Testis (tissue), 3 donors: ENCODE results near the gene IQGAP1. TPM values are rescaled to one million over a fixed set of nuclear protein-coding genes. Genes with fewer than 3 reads are reported as not detected.
"Not testable (repeated sequence)": the region's sequence is repeated elsewhere in the genome, so short reads cannot be mapped to it uniquely, and the experiment has no call there.

Experiments
- DNase-seq: peaks from one replicate; pipeline ENCODE4 v3.0.0-alpha.2; 2019
- H3K27ac ChIP-seq, 2 donors: fragments of 200-600 bp; sonication (generic); one replicate each; pipeline ENCODE4 v1.5.1; 2019
- H3K27me3 ChIP-seq: fragments of 200-600 bp; sonication (generic); one replicate; pipeline ENCODE4 v1.5.1; 2019
- H3K36me3 ChIP-seq: fragments of 200-600 bp; sonication (generic); one replicate; pipeline ENCODE4 v1.5.1; 2017; ENCODE audit warnings: low read depth; ENCODE audit errors: missing control alignments
- H3K4me1 ChIP-seq: fragments of 200-600 bp; sonication (generic); one replicate; pipeline ENCODE4 v1.5.1; 2019
- H3K4me3 ChIP-seq, 2 donors: fragments of 200-600 bp; sonication (generic); one replicate each; pipeline ENCODE4 v1.5.1; 2017 to 2019
- H3K9me3 ChIP-seq: fragments of 200-600 bp; sonication (generic); one replicate; pipeline ENCODE4 v1.5.1; 2017
- CTCF ChIP-seq, 3 experiments: fragments of 450-650 bp in 2 of 3; fragments of 200-600 bp in 1 of 3; sonication (generic) in 1 of 3; IDR thresholded peaks; one replicate each; pipeline ENCODE4 v1.5.1; 2016 to 2019; ENCODE audit warnings: antibody characterized with exemption in 3 of 3, mild to moderate bottlenecking in 2 of 3, moderate library complexity in 1 of 3
- POLR2A ChIP-seq: fragments of 450-650 bp; IDR thresholded peaks from one replicate; pipeline ENCODE4 v1.6.1; 2017; ENCODE audit warnings: antibody characterized with exemption, mild to moderate bottlenecking, moderate library complexity
- WGBS, 2 donors: methylation state at CpG; one replicate each; pipeline ENCODE4 v1.1.5; 2018; 5-methylcytosine and 5-hydroxymethylcytosine counted together
- intact Hi-C: fragments of 100-400 bp; cut with DNase I; formaldehyde crosslinking; loops from one replicate; pipeline ENCODE4 v1.15.1; 2023; ENCODE audit warnings: low total_unique reads
- polyA plus RNA-seq: library from polyadenylated mRNA; stranded (reverse); fragments of 350-450 nt; fragmentation: Illumina TruSeq; extraction: RNeasy Lipid Tissue Mini Kit (QIAGEN cat#74804); gene quantifications from one replicate; pipeline ENCODE4 v1.2.3, GENCODE V29; 2014; ENCODE audit warnings: low read depth, low replicate concordance; ENCODE audit not compliant: insufficient read depth
- total RNA-seq, 2 donors: library from RNA; depleted of rRNA; stranded (reverse); fragments of >200 nt; gene quantifications; one replicate each; pipeline ENCODE4 v1.2.3, GENCODE V29; 2016

The IQGAP1 gene
- total and polyA plus RNA-seq, 3 donors from 2014 or later, result 44.4 to 102 (median 86.9) TPM

GRCh38 chr15:90344662-90345061 lies 43.4 kb upstream of the IQGAP1 start:
- no peak overlapping the region for H3K27ac ChIP-seq
- no peak for DNase-seq
- intact Hi-C loops, result no loop called here
- 90 to 95% methylated on average over 1 of the region's 1 CpG for WGBS, 2 donors
- H3K4me1 ChIP-seq, result no peaks in the 10 kb centered on the region
- no peak for TF ChIP-seq CTCF (IDR thresholded peaks at IDR 0.05)
- TF ChIP-seq POLR2A, result no peak
- H3K9me3 ChIP-seq, result no peaks in the 10 kb centered on the region
- H3K27me3 ChIP-seq, result no peaks in the 10 kb centered on the region
- no peak overlapping the region for H3K4me3 ChIP-seq
- H3K36me3 ChIP-seq, result no peaks in the 10 kb centered on the region

GRCh38 chr15:90345857-90346256 lies 42.2 kb upstream of the IQGAP1 start:
- H3K36me3 ChIP-seq, result no peaks in the 10 kb centered on the region
- H3K4me1 ChIP-seq, result no peaks in the 10 kb centered on the region
- H3K27me3 ChIP-seq, result no peaks in the 10 kb centered on the region
- intact Hi-C loops, result no loop called here
- H3K27ac ChIP-seq, result no peak overlapping the region
- 63 to 64% methylated on average over 2 of the region's 2 CpGs for WGBS, 2 donors
- no peaks in the 10 kb centered on the region for H3K9me3 ChIP-seq
- no peak for DNase-seq
- no peak for TF ChIP-seq POLR2A
- TF ChIP-seq CTCF (IDR thresholded peaks at IDR 0.05), result no peak
- H3K4me3 ChIP-seq, result no peak overlapping the region

- H3K4me3 ChIP-seq, H3K27me3 ChIP-seq, DNase-seq, H3K27ac ChIP-seq, intact Hi-C loops, H3K9me3 ChIP-seq, H3K36me3 ChIP-seq, H3K4me1 ChIP-seq: not testable (repeated sequence)
- 89 to 100% methylated on average over 1 of the region's 1 CpG for WGBS, 2 donors
Observed at GRCh38 chr15:90347431-90348065, 40.5 kb upstream of the IQGAP1 start.

- H3K27me3 ChIP-seq, result no peaks in the 10 kb centered on the region
- no peak for DNase-seq
- no peak overlapping the region for H3K4me3 ChIP-seq
- H3K9me3 ChIP-seq, result no peaks in the 10 kb centered on the region
- intact Hi-C loops, result no loop called here
- TF ChIP-seq POLR2A (no peak), CTCF (IDR thresholded peaks at IDR 0.05) (no peak)
- no peak overlapping the region for H3K27ac ChIP-seq
- 83 to 94% methylated on average over 6 of the region's 6 CpGs for WGBS, 2 donors
- H3K4me1 ChIP-seq, result no peaks in the 10 kb centered on the region
- H3K36me3 ChIP-seq, result no peaks in the 10 kb centered on the region
Observed at GRCh38 chr15:90348456-90348855, 39.6 kb upstream of the IQGAP1 start.

GRCh38 chr15:90349072-90349471 lies 39.0 kb upstream of the IQGAP1 start:
- peak overlapping the region in 1 of 2 donors; percentile 34 for H3K4me3 ChIP-seq

More at GRCh38 chr15:90349072-90349471, 39.0 kb upstream of the IQGAP1 start:
- no peaks in the 10 kb centered on the region for H3K4me1 ChIP-seq
- H3K27ac ChIP-seq, result no peak overlapping the region
- no peaks in the 10 kb centered on the region for H3K27me3 ChIP-seq
- H3K36me3 ChIP-seq, result no peaks in the 10 kb centered on the region
- WGBS, 2 donors, result 60 to 75% methylated on average over 15 to 21 of the region's 21 CpGs
- intact Hi-C loops, result no loop called here
- peak; percentile 27 for DNase-seq
- H3K9me3 ChIP-seq, result no peaks in the 10 kb centered on the region
- TF ChIP-seq CTCF (IDR thresholded peaks at IDR 0.05) (no peak), POLR2A (no peak)
